Eye (tissue), 1 donor: ENCODE measurements around the gene PIEZO2.
"Not testable (repeated sequence)": the region's sequence is repeated elsewhere in the genome, so short reads cannot be mapped to it uniquely, and the experiment has no call there.

ENCODE experiments used
- DNase-seq: peaks from one replicate; pipeline ENCODE4 v3.0.0-alpha.2; 2015

PIEZO2 gene

GRCh38 chr18:10660179-10660884 is 489.0 kb downstream of the PIEZO2 start:
- peak; percentile 87 for DNase-seq

GRCh38 chr18:10659594-10659993 is 489.8 kb downstream of the PIEZO2 start:
- peak; percentile 40 for DNase-seq

- peak; percentile 39 for DNase-seq
Measured at GRCh38 chr18:10659000-10659399, 490.4 kb downstream of the PIEZO2 start.

GRCh38 chr18:10644003-10644402 is 505.4 kb downstream of the PIEZO2 start:
- not testable (repeated sequence) for DNase-seq

- DNase-seq = not testable (repeated sequence)
Measured at GRCh38 chr18:10642915-10643524, 506.3 kb downstream of the PIEZO2 start.

GRCh38 chr18:10638539-10638885 is 510.9 kb downstream of the PIEZO2 start:
- DNase-seq = not testable (repeated sequence)

GRCh38 chr18:10637858-10638538 is 511.4 kb downstream of the PIEZO2 start:
- not testable (repeated sequence) for DNase-seq

GRCh38 chr18:10629076-10629475 is 520.3 kb downstream of the PIEZO2 start:
- DNase-seq = not testable (repeated sequence)

- DNase-seq = not testable (repeated sequence)
Measured at GRCh38 chr18:10626606-10627213, 522.7 kb downstream of the PIEZO2 start.

GRCh38 chr18:10623606-10624005 is 525.8 kb downstream of the PIEZO2 start:
- not testable (repeated sequence) for DNase-seq

GRCh38 chr18:10622982-10623381 is 526.4 kb downstream of the PIEZO2 start:
- DNase-seq = not testable (repeated sequence)

GRCh38 chr18:10620670-10621329 is 528.6 kb downstream of the PIEZO2 start:
- not testable (repeated sequence) for DNase-seq
